ENCODE results near the gene CAV1.

DNA sequence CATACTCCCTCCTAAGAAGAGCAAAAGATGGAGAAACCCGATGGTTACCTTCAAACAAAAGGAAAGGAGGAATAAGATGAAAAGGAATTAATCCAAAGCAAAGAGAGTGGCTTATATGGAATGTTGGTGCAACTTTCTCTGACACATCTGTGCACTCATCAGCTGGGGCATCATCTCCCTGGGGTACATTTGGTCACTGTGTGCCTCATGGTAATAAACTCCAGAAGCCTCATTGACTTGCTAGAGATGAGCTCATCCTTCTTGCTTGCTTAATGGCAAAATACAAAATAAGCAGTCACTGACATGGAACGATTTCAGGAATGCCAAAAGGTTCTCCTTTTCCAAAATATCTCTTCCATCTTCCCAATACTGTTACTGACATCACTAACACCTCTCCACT lies 22.5 kb downstream of the CAV1 start:
- TF ChIP-seq, protein P1, sequence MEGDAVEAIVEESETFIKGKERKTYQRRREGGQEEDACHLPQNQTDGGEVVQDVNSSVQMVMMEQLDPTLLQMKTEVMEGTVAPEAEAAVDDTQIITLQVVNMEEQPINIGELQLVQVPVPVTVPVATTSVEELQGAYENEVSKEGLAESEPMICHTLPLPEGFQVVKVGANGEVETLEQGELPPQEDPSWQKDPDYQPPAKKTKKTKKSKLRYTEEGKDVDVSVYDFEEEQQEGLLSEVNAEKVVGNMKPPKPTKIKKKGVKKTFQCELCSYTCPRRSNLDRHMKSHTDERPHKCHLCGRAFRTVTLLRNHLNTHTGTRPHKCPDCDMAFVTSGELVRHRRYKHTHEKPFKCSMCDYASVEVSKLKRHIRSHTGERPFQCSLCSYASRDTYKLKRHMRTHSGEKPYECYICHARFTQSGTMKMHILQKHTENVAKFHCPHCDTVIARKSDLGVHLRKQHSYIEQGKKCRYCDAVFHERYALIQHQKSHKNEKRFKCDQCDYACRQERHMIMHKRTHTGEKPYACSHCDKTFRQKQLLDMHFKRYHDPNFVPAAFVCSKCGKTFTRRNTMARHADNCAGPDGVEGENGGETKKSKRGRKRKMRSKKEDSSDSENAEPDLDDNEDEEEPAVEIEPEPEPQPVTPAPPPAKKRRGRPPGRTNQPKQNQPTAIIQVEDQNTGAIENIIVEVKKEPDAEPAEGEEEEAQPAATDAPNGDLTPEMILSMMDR (conservative IDR thresholded peaks at IDR 0.05; ENCODE audit: low read length): no peak
- TF ChIP-seq EZH2phosphoT487 (IDR thresholded peaks at IDR 0.05; ENCODE audit: borderline replicate concordance): no peak
